GM12878 (cell line): ENCODE data around the gene KCNB1. TPM values are rescaled to one million over a fixed set of nuclear protein-coding genes. Genes with fewer than 3 reads are reported as not detected.

ENCODE experiments used
- CHD1 ChIP-seq: IDR thresholded peaks from 2 replicates; pipeline ENCODE4 v1.6.1; 2012; ENCODE audit warnings: low read depth, low read length, improper control_type of control experiment
- DPF2 ChIP-seq: fragments of 450-650 bp; IDR thresholded peaks from 2 replicates; pipeline ENCODE4 v1.6.1; 2017; ENCODE audit warnings: mild to moderate bottlenecking
- MYC ChIP-seq: IDR thresholded peaks from 2 replicates; pipeline ENCODE4 v1.6.1; 2011; ENCODE audit warnings: mild to moderate bottlenecking, low read length, moderate library complexity, inconsistent platforms; ENCODE audit not compliant: insufficient read depth, insufficient replicate concordance, insufficient read length, severe bottlenecking
- NFIC ChIP-seq: IDR thresholded peaks from 2 replicates; pipeline ENCODE4 v1.6.1; 2012; ENCODE audit warnings: low read depth, mild to moderate bottlenecking, inconsistent platforms, low read length, moderate library complexity
- polyA plus RNA-seq, 11 experiments: library from polyadenylated mRNA; depleted of rRNA in 4 of 11; unstranded in 6 of 11; stranded (reverse) in 5 of 11; fragments of >200 nt; fragmentation: Nextera tagmentation in 4 of 11; fragmentation: Illumina TruSeq in 1 of 11; extraction: Ambion mirVana in 4 of 11; extraction: Trizol in 1 of 11; gene quantifications; 1 replicate in 1 of 11; 2 replicates in 10 of 11; pipeline versions ENCODE4 v1.2.1 to v1.2.3, GENCODE V29; 2011 to 2016; ENCODE audit warnings: inconsistent platforms in 2 of 11, missing spikeins in 2 of 11, low read depth in 1 of 11
- total RNA-seq, 4 experiments: library from RNA; depleted of rRNA in 3 of 4; stranded (reverse); fragments of >200 nt in 3 of 4; fragmentation: Illumina TruSeq in 1 of 4; extraction: Trizol in 1 of 4; gene quantifications; 2 replicates each; pipeline versions ENCODE4 v1.2.1 to v1.2.3, GENCODE V29; 2013 to 2021
- TF ChIP-seq, protein P1 (sequence below): fragments of 450-650 bp; formaldehyde crosslinking; IDR thresholded peaks from 2 replicates; pipeline ENCODE4 v1.5.0; 2022; ENCODE audit warnings: mild to moderate bottlenecking, missing genetic modification characterization
- TF ChIP-seq, protein P2 (sequence below): fragments of 450-650 bp; IDR thresholded peaks from 2 replicates; pipeline ENCODE4 v1.6.1; 2017; ENCODE audit warnings: mild to moderate bottlenecking, moderate library complexity
- TF ChIP-seq, protein P3 (sequence below): IDR thresholded peaks from 2 replicates; pipeline ENCODE4 v1.6.1; 2012; ENCODE audit warnings: low read length, inconsistent platforms

The KCNB1 gene
- total and polyA plus RNA-seq, 10 of the 15 experiments (the other 5 are each of a cell fraction or from before 2014, with no cell fraction given), result 0.02 to 0.08 (median 0.03) TPM; not detected in 7

DNA sequence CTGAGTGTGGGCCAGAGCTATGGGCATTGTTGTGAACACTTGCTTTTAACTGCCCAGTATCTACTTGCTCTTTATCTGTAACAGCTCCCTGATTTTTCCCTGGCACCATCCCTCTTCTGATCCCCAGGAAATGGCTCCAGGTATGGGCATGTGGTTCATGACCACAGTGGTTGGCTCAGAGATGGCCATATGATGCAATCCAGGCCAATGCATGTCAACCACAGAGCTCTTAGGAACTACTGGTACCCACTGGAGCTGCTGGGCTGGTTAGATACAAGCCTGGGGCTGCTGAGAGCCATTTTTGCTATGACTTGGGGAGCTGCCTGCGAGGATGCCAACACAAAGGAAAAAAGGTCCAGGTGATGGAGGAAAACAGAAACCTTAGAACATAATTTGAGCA lies 55.6 kb downstream of the KCNB1 start (continued):
- TF ChIP-seq, protein P1, sequence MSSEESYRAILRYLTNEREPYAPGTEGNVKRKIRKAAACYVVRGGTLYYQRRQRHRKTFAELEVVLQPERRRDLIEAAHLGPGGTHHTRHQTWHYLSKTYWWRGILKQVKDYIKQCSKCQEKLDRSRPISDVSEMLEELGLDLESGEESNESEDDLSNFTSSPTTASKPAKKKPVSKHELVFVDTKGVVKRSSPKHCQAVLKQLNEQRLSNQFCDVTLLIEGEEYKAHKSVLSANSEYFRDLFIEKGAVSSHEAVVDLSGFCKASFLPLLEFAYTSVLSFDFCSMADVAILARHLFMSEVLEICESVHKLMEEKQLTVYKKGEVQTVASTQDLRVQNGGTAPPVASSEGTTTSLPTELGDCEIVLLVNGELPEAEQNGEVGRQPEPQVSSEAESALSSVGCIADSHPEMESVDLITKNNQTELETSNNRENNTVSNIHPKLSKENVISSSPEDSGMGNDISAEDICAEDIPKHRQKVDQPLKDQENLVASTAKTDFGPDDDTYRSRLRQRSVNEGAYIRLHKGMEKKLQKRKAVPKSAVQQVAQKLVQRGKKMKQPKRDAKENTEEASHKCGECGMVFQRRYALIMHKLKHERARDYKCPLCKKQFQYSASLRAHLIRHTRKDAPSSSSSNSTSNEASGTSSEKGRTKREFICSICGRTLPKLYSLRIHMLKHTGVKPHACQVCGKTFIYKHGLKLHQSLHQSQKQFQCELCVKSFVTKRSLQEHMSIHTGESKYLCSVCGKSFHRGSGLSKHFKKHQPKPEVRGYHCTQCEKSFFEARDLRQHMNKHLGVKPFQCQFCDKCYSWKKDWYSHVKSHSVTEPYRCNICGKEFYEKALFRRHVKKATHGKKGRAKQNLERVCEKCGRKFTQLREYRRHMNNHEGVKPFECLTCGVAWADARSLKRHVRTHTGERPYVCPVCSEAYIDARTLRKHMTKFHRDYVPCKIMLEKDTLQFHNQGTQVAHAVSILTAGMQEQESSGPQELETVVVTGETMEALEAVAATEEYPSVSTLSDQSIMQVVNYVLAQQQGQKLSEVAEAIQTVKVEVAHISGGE, result no peak
- TF ChIP-seq NFIC (no peak), CHD1 (no peak), MYC (no peak), DPF2 (no peak)
- TF ChIP-seq, protein P2, sequence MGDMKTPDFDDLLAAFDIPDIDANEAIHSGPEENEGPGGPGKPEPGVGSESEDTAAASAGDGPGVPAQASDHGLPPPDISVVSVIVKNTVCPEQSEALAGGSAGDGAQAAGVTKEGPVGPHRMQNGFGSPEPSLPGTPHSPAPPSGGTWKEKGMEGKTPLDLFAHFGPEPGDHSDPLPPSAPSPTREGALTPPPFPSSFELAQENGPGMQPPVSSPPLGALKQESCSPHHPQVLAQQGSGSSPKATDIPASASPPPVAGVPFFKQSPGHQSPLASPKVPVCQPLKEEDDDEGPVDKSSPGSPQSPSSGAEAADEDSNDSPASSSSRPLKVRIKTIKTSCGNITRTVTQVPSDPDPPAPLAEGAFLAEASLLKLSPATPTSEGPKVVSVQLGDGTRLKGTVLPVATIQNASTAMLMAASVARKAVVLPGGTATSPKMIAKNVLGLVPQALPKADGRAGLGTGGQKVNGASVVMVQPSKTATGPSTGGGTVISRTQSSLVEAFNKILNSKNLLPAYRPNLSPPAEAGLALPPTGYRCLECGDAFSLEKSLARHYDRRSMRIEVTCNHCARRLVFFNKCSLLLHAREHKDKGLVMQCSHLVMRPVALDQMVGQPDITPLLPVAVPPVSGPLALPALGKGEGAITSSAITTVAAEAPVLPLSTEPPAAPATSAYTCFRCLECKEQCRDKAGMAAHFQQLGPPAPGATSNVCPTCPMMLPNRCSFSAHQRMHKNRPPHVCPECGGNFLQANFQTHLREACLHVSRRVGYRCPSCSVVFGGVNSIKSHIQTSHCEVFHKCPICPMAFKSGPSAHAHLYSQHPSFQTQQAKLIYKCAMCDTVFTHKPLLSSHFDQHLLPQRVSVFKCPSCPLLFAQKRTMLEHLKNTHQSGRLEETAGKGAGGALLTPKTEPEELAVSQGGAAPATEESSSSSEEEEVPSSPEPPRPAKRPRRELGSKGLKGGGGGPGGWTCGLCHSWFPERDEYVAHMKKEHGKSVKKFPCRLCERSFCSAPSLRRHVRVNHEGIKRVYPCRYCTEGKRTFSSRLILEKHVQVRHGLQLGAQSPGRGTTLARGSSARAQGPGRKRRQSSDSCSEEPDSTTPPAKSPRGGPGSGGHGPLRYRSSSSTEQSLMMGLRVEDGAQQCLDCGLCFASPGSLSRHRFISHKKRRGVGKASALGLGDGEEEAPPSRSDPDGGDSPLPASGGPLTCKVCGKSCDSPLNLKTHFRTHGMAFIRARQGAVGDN, result no peak
- TF ChIP-seq, protein P3, sequence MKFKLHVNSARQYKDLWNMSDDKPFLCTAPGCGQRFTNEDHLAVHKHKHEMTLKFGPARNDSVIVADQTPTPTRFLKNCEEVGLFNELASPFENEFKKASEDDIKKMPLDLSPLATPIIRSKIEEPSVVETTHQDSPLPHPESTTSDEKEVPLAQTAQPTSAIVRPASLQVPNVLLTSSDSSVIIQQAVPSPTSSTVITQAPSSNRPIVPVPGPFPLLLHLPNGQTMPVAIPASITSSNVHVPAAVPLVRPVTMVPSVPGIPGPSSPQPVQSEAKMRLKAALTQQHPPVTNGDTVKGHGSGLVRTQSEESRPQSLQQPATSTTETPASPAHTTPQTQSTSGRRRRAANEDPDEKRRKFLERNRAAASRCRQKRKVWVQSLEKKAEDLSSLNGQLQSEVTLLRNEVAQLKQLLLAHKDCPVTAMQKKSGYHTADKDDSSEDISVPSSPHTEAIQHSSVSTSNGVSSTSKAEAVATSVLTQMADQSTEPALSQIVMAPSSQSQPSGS, result no peak
